ENCODE results near the gene ANKZF1. TPM values are rescaled to one million over a fixed set of nuclear protein-coding genes. Genes with fewer than 3 reads are reported as not detected.
A peak's percentile ranks its signal among the peaks of the same experiment; 100 is the strongest.

Gene ANKZF1
- total and polyA plus RNA-seq, 12 donors, result 12.7 to 44.7 (median 25.5) TPM

DNA sequence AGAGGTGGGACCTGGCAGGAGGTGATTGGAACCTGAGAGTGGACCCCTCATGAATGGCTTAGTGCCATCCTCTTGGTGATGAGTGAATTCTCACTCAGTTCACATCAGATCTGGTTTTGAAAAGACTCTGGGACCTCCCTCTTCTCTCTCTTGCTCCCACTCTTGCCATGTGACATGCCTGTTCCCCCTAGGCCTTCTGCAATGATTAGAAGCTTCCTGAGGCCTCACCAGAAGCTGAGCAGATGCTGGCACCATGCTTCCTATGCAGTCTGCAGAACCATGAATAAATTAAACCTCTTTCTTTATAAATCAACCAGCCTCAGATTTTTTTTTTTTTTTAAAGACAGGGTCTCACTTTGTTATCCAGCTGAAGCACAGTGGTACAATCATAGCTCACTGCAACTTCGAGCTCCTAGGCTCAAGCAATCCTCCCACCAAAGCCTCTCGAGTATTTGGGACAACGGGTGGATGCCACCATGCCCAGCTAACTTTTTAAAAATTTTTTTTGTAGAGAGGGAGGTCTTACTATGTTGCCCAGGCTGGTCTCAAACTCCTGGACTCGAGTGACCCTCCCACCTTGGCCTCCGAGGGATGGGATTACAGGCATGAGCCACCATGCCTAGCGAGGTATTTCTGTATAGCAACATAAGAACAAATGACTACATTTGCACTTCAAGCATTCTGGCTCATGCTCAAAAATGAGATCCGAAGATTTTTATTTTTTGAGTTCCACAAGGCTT lies 25.0 kb upstream of the ANKZF1 start:
- TF ChIP-seq, protein P1, sequence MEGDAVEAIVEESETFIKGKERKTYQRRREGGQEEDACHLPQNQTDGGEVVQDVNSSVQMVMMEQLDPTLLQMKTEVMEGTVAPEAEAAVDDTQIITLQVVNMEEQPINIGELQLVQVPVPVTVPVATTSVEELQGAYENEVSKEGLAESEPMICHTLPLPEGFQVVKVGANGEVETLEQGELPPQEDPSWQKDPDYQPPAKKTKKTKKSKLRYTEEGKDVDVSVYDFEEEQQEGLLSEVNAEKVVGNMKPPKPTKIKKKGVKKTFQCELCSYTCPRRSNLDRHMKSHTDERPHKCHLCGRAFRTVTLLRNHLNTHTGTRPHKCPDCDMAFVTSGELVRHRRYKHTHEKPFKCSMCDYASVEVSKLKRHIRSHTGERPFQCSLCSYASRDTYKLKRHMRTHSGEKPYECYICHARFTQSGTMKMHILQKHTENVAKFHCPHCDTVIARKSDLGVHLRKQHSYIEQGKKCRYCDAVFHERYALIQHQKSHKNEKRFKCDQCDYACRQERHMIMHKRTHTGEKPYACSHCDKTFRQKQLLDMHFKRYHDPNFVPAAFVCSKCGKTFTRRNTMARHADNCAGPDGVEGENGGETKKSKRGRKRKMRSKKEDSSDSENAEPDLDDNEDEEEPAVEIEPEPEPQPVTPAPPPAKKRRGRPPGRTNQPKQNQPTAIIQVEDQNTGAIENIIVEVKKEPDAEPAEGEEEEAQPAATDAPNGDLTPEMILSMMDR (IDR thresholded peaks at IDR 0.05), result no peak
- 90 to 92% methylated on average over 7 of the region's 7 CpGs for WGBS, 2 donors
- H3K4me1 ChIP-seq, result peaks cover 8 to 25% (median 20%) of the 10 kb centered on the region in 9 donors

DNA sequence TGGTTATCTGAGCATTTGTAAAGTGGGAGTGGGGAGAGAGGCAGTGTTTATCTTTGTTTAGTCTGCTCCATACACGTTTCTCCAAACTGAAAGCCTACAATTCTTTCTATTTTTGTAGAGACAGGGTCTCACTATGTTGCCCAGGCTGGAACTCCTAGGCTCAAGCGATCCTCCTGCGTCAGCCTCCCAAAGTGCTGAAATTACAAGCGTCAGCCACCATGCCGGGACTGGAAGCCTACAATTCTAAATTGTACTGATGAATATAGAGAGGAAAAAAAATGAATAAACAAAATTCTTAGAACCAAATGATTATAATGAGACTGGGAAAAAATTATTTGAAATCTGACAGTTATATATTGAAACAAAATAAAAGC lies 24.5 kb upstream of the ANKZF1 start:
- peaks cover 8 to 25% (median 20%) of the 10 kb centered on the region in 9 donors for H3K4me1 ChIP-seq
- H3K36me3 ChIP-seq, result peaks cover 0 to 27% (median 17%) of the 10 kb centered on the region in 9 donors
- no peak for DNase-seq
- no peak overlapping the region for H3K4me3 ChIP-seq
- H3K27me3 ChIP-seq, result no peaks in the 10 kb centered on the region
- intact Hi-C loops (cut with DNase I), result loop anchor here in 2 of 10 donors (5.0 kb wide), 2 partner anchors 33 to 43 kb away; partner anchors contain the start of genes NHEJ1 (in 1 of the 2) and SLC23A3 (in 1 of the 2)
- no peak overlapping the region for H3K27ac ChIP-seq
- H3K9me3 ChIP-seq, result peaks cover 0 to 2% (median 0%) of the 10 kb centered on the region in 11 donors
- TF ChIP-seq, protein P1 (IDR thresholded peaks at IDR 0.05), result no peak
- ATAC-seq, result no peak
- WGBS, 2 donors, result 84 to 86% methylated on average over 5 of the region's 5 CpGs

More for the DNA sequence above, 25.0 kb upstream of the ANKZF1 start:
- Histone ChIP-seq H3K27me3 (peaks cover 0 to 2% (median 0%) of the 10 kb centered on the region in 7 donors), H3K36me3 (peaks cover 0 to 21% (median 12%) of the 10 kb centered on the region in 9 donors), H3K9me3 (peaks cover 0 to 2% (median 0%) of the 10 kb centered on the region in 11 donors), H3K27ac (no peak overlapping the region), H3K4me3 (no peak overlapping the region)
- DNase-seq (no peak), ATAC-seq (no peak)
- intact Hi-C loops (cut with DNase I), result loop anchor here in 2 of 10 donors (5.0 kb wide), 2 partner anchors 32 to 42 kb away; partner anchors contain the start of genes NHEJ1 (in 1 of the 2) and SLC23A3 (in 1 of the 2)

DNA sequence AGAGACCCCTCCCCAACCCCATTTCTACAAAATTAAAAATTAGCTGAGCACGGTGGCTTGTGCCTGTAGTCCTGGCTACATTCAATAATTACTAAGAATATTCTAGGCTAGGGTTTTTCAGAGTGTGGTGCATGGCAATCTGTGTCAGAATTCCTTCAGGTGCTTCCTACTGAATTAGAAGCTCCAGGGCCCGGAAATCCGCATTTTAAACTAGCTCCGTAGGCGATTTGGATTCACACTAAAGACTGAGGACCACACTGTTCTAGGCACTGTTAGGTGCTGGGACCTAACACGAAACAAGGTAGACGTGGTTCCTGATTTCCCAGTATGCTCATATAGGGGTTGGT lies 23.7 kb upstream of the ANKZF1 start:
- 17 to 20% methylated on average over 7 of the region's 7 CpGs for WGBS, 2 donors
- H3K9me3 ChIP-seq, result peaks cover 0 to 2% (median 0%) of the 10 kb centered on the region in 11 donors
- TF ChIP-seq, protein P1 (IDR thresholded peaks at IDR 0.05), result no peak
- intact Hi-C loops (cut with DNase I), result loop anchor here in 7 of 10 donors (1.0 to 5.0 kb wide), 9 partner anchors 12 to 73 kb away; partner anchors contain the start of genes CNPPD1 (in 2 of the 7), NHEJ1 (in 2 of the 7), ABCB6 (in 1 of the 7) and DNAJB2 (in 1 of the 7)
- peaks cover 8 to 25% (median 20%) of the 10 kb centered on the region in 9 donors for H3K4me1 ChIP-seq
- DNase-seq (no peak), ATAC-seq (no peak)
- H3K27me3 ChIP-seq, result no peaks in the 10 kb centered on the region
- H3K27ac ChIP-seq, result peak overlapping the region; percentile 80 to 99 (median 95)
- H3K36me3 ChIP-seq, result peaks cover 0 to 35% (median 17%) of the 10 kb centered on the region in 9 donors
- H3K4me3 ChIP-seq, result peak overlapping the region; percentile 33 to 82 (median 70)

DNA sequence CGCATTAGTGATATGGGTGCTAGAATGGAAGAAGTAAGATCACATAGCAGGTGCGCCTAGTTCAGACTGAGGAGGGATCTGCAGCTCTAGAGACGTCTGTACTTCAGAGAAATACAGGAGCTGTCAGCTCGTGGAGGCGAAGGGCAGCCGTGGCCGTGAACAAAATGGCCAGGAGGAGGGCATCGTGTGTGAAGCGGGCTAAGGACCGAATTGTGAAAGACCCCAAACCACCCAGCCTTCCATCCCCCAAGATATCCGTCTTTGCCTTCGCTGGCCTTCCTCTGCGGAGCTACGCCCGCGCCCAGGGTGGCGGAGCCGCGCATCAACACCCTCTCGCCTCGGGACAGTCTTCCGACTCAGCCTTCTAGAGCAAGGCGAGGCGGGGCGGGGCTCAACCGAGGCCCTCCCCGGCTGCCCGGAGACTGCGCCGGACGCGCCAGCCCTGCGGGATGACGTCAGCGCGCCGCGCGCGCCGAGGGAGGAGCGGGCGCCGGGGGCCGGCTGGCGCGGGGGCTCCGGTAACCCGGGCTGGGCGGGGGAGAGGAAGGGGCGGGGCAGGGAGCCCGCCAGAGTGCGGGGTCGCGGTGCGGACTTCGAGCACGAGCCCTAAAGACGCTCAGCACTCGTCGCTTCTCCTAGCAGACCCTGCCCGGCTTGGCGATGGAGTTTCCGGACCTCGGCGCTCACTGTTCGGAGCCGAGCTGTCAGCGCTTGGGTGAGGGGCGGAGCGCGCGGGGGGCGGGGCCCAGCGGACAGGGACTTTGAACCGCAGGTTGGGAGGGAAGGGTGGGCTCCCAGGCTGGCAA lies 23.1 kb upstream of the ANKZF1 start, which contains the start of gene ZFAND2B:
ZFAND2B (plus strand) TSS at position 455 of the 806 bp plus-strand sequence; CDS start at position 661, 206 bp downstream.
- H3K4me1 ChIP-seq, result peaks cover 8 to 30% (median 20%) of the 10 kb centered on the region in 9 donors
- peak within 1 kb of the TSS; percentile 33 to 82 (median 70) for H3K4me3 ChIP-seq
- peaks cover 0 to 40% (median 17%) of the 10 kb centered on the region in 9 donors for H3K36me3 ChIP-seq
- TF ChIP-seq, protein P1 (IDR thresholded peaks at IDR 0.05), result peak in 1 of 9 donors; percentile 7
- peak; percentile 94 to 96 for DNase-seq
- ATAC-seq, result peak; percentile 97 to 99 (median 98)
- intact Hi-C loops (cut with DNase I), result loop anchor here in 7 of 10 donors (1.0 to 5.0 kb wide), 9 partner anchors 12 to 72 kb away; partner anchors contain the start of genes CNPPD1 (in 2 of the 7), NHEJ1 (in 2 of the 7), ABCB6 (in 1 of the 7) and DNAJB2 (in 1 of the 7)
- H3K9me3 ChIP-seq, result peaks cover 0 to 2% (median 0%) of the 10 kb centered on the region in 11 donors
- WGBS, 2 donors, result 0 to 1% methylated on average over 48 to 75 of the region's 76 CpGs
- no peaks in the 10 kb centered on the region for H3K27me3 ChIP-seq
- H3K27ac ChIP-seq, result peak within 1 kb of the TSS; percentile 80 to 99 (median 95)
